ENCODE measurements around the gene BCL6. TPM values are rescaled to one million over a fixed set of nuclear protein-coding genes. Genes with fewer than 3 reads are reported as not detected.

The BCL6 gene
- total RNA-seq, 1 experiment from 2014 or later = 10.2 TPM

GRCh38 chr3:187750006-187750512, 4.8 kb upstream of the BCL6 start:
- ChIA-PET CTCF (interaction anchor here (0.8 to 4.5 kb wide), 7 partner anchors 10 to 1204 kb away, joined by 3 to 78 read pairs (median 4); partner anchors contain the start of gene LPP), POLR2A (interaction anchor here (1.0 to 4.0 kb wide), 4 partner anchors 11 to 519 kb away, joined by 3 to 41 read pairs (median 4); partner anchors contain the start of gene LPP)
- peak overlapping the region; percentile 99 for H3K27ac Mint-ChIP-seq

DNA sequence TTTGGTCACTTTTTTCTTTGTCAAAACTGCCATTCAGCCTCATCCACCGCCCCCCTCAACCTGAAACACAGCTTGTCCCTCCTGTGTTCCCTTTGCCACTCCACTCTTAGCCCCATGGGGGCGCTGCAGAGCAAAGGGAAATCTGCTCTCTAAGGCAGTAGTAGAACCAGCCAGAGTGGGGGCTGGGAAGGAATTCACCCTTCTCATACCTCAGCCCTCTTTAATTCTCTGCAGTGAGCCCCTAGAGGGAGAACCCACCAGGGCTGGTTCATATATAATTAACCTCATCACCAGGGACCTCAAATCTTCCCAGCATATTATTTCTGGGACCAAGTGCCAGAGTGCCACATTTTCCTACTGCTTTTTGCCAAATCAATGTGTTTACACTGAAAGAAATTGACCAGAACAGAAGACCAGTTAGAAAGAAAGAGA, 2.8 kb upstream of the BCL6 start:
- Mint-ChIP-seq H3K27ac (peak overlapping the region; percentile 100), H3K9me3 (no peaks in the 10 kb centered on the region), H3K4me3 (peak overlapping the region; percentile 41), H3K4me1 (peaks cover 59% of the 10 kb centered on the region), H3K36me3 (no peaks in the 10 kb centered on the region), H3K27me3 (ENCODE audit: low read depth) (peaks cover under 1% of the 10 kb centered on the region; the same call in 1 of the 2 replicates)
- TF ChIP-seq ETV6 (CRISPR knock-in tag; IDR thresholded peaks at IDR 0.05) (peak; percentile 74), CTCF (IDR thresholded peaks at IDR 0.05) (peak; percentile 95), TEAD1 (CRISPR knock-in tag; IDR thresholded peaks at IDR 0.05) (peak; percentile 36; the same call in 1 of the 2 replicates), TCF7 (CRISPR knock-in tag; IDR thresholded peaks at IDR 0.05; ENCODE audit: low read depth) (no peak)
- TF ChIP-seq, protein P1, sequence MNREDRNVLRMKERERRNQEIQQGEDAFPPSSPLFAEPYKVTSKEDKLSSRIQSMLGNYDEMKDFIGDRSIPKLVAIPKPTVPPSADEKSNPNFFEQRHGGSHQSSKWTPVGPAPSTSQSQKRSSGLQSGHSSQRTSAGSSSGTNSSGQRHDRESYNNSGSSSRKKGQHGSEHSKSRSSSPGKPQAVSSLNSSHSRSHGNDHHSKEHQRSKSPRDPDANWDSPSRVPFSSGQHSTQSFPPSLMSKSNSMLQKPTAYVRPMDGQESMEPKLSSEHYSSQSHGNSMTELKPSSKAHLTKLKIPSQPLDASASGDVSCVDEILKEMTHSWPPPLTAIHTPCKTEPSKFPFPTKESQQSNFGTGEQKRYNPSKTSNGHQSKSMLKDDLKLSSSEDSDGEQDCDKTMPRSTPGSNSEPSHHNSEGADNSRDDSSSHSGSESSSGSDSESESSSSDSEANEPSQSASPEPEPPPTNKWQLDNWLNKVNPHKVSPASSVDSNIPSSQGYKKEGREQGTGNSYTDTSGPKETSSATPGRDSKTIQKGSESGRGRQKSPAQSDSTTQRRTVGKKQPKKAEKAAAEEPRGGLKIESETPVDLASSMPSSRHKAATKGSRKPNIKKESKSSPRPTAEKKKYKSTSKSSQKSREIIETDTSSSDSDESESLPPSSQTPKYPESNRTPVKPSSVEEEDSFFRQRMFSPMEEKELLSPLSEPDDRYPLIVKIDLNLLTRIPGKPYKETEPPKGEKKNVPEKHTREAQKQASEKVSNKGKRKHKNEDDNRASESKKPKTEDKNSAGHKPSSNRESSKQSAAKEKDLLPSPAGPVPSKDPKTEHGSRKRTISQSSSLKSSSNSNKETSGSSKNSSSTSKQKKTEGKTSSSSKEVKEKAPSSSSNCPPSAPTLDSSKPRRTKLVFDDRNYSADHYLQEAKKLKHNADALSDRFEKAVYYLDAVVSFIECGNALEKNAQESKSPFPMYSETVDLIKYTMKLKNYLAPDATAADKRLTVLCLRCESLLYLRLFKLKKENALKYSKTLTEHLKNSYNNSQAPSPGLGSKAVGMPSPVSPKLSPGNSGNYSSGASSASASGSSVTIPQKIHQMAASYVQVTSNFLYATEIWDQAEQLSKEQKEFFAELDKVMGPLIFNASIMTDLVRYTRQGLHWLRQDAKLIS (CRISPR knock-in tag; IDR thresholded peaks at IDR 0.05; ENCODE audit: borderline replicate concordance) = no peak
- DNase-seq (ENCODE audit: low spot score) = peak; percentile 99
- ATAC-seq = peak; percentile 72
- ChIA-PET POLR2A (interaction anchor here (0.6 to 4.0 kb wide), 4 partner anchors 9 to 1160 kb away, joined by 4 to 41 read pairs (median 6); no protein-coding TSS in a partner anchor), CTCF (interaction anchor here (0.5 to 4.5 kb wide), 42 partner anchors 8 to 1208 kb away, joined by 3 to 78 read pairs (median 3); no protein-coding TSS in a partner anchor)

More at GRCh38 chr3:187750006-187750512, 4.8 kb upstream of the BCL6 start:
- Mint-ChIP-seq H3K27me3 (ENCODE audit: low read depth) (no peaks in the 10 kb centered on the region), H3K36me3 (no peaks in the 10 kb centered on the region), H3K4me1 (peaks cover 59% of the 10 kb centered on the region), H3K4me3 (peak overlapping the region; percentile 63), H3K9me3 (no peaks in the 10 kb centered on the region)
- peak; percentile 63 for ATAC-seq
- peak; percentile 56 for DNase-seq (ENCODE audit: low spot score)
- TF ChIP-seq FOXK1 (CRISPR knock-in tag; IDR thresholded peaks at IDR 0.05) (0 out of 2 replicates have a peak, but pooled peaks have one; percentile 16), ETV6 (CRISPR knock-in tag; IDR thresholded peaks at IDR 0.05) (0 out of 2 replicates have a peak, but pooled peaks have one; percentile 37), ZNF263 (CRISPR knock-in tag; IDR thresholded peaks at IDR 0.05; ENCODE audit: low read depth) (no peak), NFATC4 (CRISPR knock-in tag; IDR thresholded peaks at IDR 0.05) (no peak), USF2 (CRISPR knock-in tag; IDR thresholded peaks at IDR 0.05) (peak; percentile 47), E2F5 (CRISPR knock-in tag; IDR thresholded peaks at IDR 0.05) (0 out of 2 replicates have a peak, but pooled peaks have one; percentile 20), CREM (CRISPR knock-in tag; IDR thresholded peaks at IDR 0.05) (0 out of 2 replicates have a peak, but pooled peaks have one; percentile 18)

- H3K36me3 Mint-ChIP-seq = no peaks in the 10 kb centered on the region
- no peaks in the 10 kb centered on the region for H3K9me3 Mint-ChIP-seq
- no peak overlapping the region for H3K4me3 Mint-ChIP-seq
- peak overlapping the region; percentile 100 for H3K27ac Mint-ChIP-seq
- ChIA-PET POLR2A (interaction anchor here (0.6 to 4.0 kb wide), 6 partner anchors 8 to 1160 kb away, joined by 3 to 41 read pairs (median 4); no protein-coding TSS in a partner anchor), CTCF (interaction anchor here (0.5 to 4.5 kb wide), 42 partner anchors 8 to 1208 kb away, joined by 3 to 78 read pairs (median 3); no protein-coding TSS in a partner anchor)
- ATAC-seq = no peak
- H3K4me1 Mint-ChIP-seq = peaks cover 65% of the 10 kb centered on the region
- DNase-seq (ENCODE audit: low spot score) = no peak
- peaks cover 5% of the 10 kb centered on the region; the same call in 1 of the 2 replicates for H3K27me3 Mint-ChIP-seq (ENCODE audit: low read depth)
- no peak for TF ChIP-seq ESRRA (CRISPR knock-in tag; IDR thresholded peaks at IDR 0.05; ENCODE audit: borderline replicate concordance)
- TF ChIP-seq, protein P2, sequence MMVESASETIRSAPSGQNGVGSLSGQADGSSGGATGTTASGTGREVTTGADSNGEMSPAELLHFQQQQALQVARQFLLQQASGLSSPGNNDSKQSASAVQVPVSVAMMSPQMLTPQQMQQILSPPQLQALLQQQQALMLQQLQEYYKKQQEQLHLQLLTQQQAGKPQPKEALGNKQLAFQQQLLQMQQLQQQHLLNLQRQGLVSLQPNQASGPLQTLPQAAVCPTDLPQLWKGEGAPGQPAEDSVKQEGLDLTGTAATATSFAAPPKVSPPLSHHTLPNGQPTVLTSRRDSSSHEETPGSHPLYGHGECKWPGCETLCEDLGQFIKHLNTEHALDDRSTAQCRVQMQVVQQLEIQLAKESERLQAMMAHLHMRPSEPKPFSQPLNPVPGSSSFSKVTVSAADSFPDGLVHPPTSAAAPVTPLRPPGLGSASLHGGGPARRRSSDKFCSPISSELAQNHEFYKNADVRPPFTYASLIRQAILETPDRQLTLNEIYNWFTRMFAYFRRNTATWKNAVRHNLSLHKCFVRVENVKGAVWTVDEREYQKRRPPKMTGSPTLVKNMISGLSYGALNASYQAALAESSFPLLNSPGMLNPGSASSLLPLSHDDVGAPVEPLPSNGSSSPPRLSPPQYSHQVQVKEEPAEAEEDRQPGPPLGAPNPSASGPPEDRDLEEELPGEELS (CRISPR knock-in tag; IDR thresholded peaks at IDR 0.05) = no peak
- TF ChIP-seq ZNF281 (CRISPR knock-in tag; IDR thresholded peaks at IDR 0.05) = no peak
- TF ChIP-seq MXD4 (CRISPR knock-in tag; IDR thresholded peaks at IDR 0.05; ENCODE audit: borderline replicate concordance) = no peak
These were observed 2.2 kb upstream of the BCL6 start for GRCh38 chr3:187747506-187747905.

Measured in WTC11 (cell line).